NCI-H2107 treated with DMSO at 0.1 percent for 48 hours (cell line): ENCODE results near the gene CCDC17.
"Not testable (repeated sequence)": the region's sequence is repeated elsewhere in the genome, so short reads cannot be mapped to it uniquely, and the experiment has no call there.

Source experiments
- DNase-seq: peaks from one replicate; lab custom pipeline; 2025; ENCODE audit not compliant: unreplicated experiment; lab: John Stamatoyannopoulos, UW

CCDC17 gene

GRCh38 chr1:45622524-45623394 lies 1.1 kb downstream of the CCDC17 start:
- no peak for DNase-seq

GRCh38 chr1:45621895-45622523 lies 1.8 kb downstream of the CCDC17 start:
- no peak for DNase-seq

GRCh38 chr1:45621501-45621836 lies 2.4 kb downstream of the CCDC17 start:
- DNase-seq = no peak

- no peak for DNase-seq
Measured at GRCh38 chr1:45620588-45621500, 3.0 kb downstream of the CCDC17 start.

GRCh38 chr1:45619149-45619921 lies 4.5 kb downstream of the CCDC17 start:
- DNase-seq = no peak

- no peak for DNase-seq
Measured at GRCh38 chr1:45617618-45618017, 6.2 kb downstream of the CCDC17 start.

GRCh38 chr1:45615885-45616284 lies 8.0 kb downstream of the CCDC17 start:
- DNase-seq = no peak

- DNase-seq = no peak
Measured at GRCh38 chr1:45612941-45613579, 10.8 kb downstream of the CCDC17 start.

GRCh38 chr1:45610589-45611226 lies 13.1 kb downstream of the CCDC17 start:
- DNase-seq = no peak

GRCh38 chr1:45608175-45609156 lies 15.4 kb downstream of the CCDC17 start:
- DNase-seq = no peak

- DNase-seq = no peak
Measured at GRCh38 chr1:45607404-45608074, 16.3 kb downstream of the CCDC17 start.

- no peak for DNase-seq
Measured at GRCh38 chr1:45604239-45604638, 19.6 kb downstream of the CCDC17 start.

GRCh38 chr1:45596765-45597164 lies 27.1 kb downstream of the CCDC17 start:
- DNase-seq = not testable (repeated sequence)

GRCh38 chr1:45594412-45594811 lies 29.4 kb downstream of the CCDC17 start:
- DNase-seq = no peak

- DNase-seq = no peak
Measured at GRCh38 chr1:45589861-45590260, 34.0 kb downstream of the CCDC17 start.

- no peak for DNase-seq
Measured at GRCh38 chr1:45586769-45587168, 37.1 kb downstream of the CCDC17 start.

GRCh38 chr1:45585496-45586075 lies 38.3 kb downstream of the CCDC17 start:
- DNase-seq = no peak

GRCh38 chr1:45585110-45585426 lies 38.8 kb downstream of the CCDC17 start:
- DNase-seq = no peak
